Measurements from ENCODE around the gene DCK. TPM values are rescaled to one million over a fixed set of nuclear protein-coding genes. Genes with fewer than 3 reads are reported as not detected.

The DCK gene
- total RNA-seq, 1 experiment from 2014 or later, result 13.7 TPM

DNA sequence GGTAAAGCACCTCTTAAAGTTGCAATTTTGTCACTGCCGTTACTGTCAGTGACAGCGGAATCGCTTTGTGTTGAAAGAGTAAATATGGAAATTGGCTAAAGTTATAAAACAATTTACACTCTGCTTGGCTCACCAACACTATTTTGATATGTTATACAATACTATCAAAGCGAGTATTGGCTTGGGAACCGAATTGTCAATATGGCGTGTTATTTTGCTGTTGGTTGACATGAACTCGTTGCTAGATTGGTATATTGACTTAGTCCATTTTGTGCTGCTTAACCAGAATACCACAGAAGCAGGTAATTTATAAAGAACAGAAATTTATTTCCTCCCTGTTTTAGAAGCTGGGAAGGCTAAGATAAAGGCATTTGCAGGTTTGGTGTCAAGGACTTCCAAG lies 58.6 kb downstream of the DCK start:
- DNase-seq, result no peak
- Histone ChIP-seq H2BK15ac (ENCODE audit: low read depth, low read length) (no peak overlapping the region), H2AK5ac (ENCODE audit: insufficient read length, low read length) (no peak overlapping the region), H3K14ac (ENCODE audit: insufficient read depth, low read length) (no peak overlapping the region), H3K4ac (ENCODE audit: low read depth, low read length) (no peak overlapping the region), H3K56ac (ENCODE audit: insufficient read length, low read depth, low read length) (no peak overlapping the region), H3K4me1 (ENCODE audit: insufficient read depth, low read length) (no peaks in the 10 kb centered on the region), H4K5ac (ENCODE audit: insufficient read length, low read depth, low read length) (no peak overlapping the region), H2BK5ac (ENCODE audit: insufficient read length, low read length) (no peak overlapping the region), H4K91ac (ENCODE audit: insufficient read length, low read depth, low read length) (no peak overlapping the region), H4K8ac (replicated peaks; ENCODE audit: insufficient read length, low read depth, low read length) (no peak overlapping the region), H3K27ac (ENCODE audit: insufficient read length, low read depth, low read length) (no peak overlapping the region), H3K79me1 (ENCODE audit: insufficient read depth, low read depth, low read length, poor library complexity, severe bottlenecking) (no peaks in the 10 kb centered on the region), H3K79me2 (ENCODE audit: insufficient read depth, low read length) (no peaks in the 10 kb centered on the region), H4K20me1 (ENCODE audit: control insufficient read depth, insufficient read depth, insufficient read length) (no peaks in the 10 kb centered on the region), H3K27me3 (ENCODE audit: insufficient read depth, low read length) (no peaks in the 10 kb centered on the region), H3K18ac (ENCODE audit: insufficient read length, low read depth, low read length) (no peak overlapping the region), H3K9ac (ENCODE audit: extremely low read depth, insufficient read length, low read length) (no peak overlapping the region), H2BK120ac (ENCODE audit: low read depth, low read length, poor library complexity, severe bottlenecking) (no peak overlapping the region), H2AFZ (ENCODE audit: low read length) (no peak overlapping the region), H3T11ph (ENCODE audit: low read length) (no peak overlapping the region), H3K23me2 (ENCODE audit: insufficient read length, low read depth, low read length, poor library complexity, severe bottlenecking) (no peaks in the 10 kb centered on the region), H3K23ac (ENCODE audit: insufficient read length, low read depth, low read length) (no peak overlapping the region), H2BK12ac (ENCODE audit: insufficient read length, low read depth, low read length) (no peak overlapping the region), H2BK20ac (ENCODE audit: low read depth, low read length, poor library complexity, severe bottlenecking) (no peak overlapping the region), H3K9me3 (ENCODE audit: control insufficient read depth, low read depth, low read length) (no peaks in the 10 kb centered on the region), H3K4me2 (ENCODE audit: insufficient read depth, insufficient read length, low read length) (no peak overlapping the region)
- no peaks in the 10 kb centered on the region for H3K27me3 Mint-ChIP-seq (ENCODE audit: low read depth)
- no peak overlapping the region for H3K4me3 Mint-ChIP-seq
- H3K27ac Mint-ChIP-seq, result no peak overlapping the region
- no peaks in the 10 kb centered on the region for H3K4me1 Mint-ChIP-seq
- WGBS (ENCODE audit: extremely low coverage, insufficient read length, low lambda C conversion rate), result no CpG with 5 or more reads among the region's 7 CpGs
- H3K36me3 Mint-ChIP-seq (ENCODE audit: insufficient read depth in 1 of 3, low read depth in 3 of 3), result peaks cover 0 to 3% (median 0%) of the 10 kb centered on the region in 3 experiments; a peak in 1 of 7 replicates
- TF ChIP-seq, protein P1, sequence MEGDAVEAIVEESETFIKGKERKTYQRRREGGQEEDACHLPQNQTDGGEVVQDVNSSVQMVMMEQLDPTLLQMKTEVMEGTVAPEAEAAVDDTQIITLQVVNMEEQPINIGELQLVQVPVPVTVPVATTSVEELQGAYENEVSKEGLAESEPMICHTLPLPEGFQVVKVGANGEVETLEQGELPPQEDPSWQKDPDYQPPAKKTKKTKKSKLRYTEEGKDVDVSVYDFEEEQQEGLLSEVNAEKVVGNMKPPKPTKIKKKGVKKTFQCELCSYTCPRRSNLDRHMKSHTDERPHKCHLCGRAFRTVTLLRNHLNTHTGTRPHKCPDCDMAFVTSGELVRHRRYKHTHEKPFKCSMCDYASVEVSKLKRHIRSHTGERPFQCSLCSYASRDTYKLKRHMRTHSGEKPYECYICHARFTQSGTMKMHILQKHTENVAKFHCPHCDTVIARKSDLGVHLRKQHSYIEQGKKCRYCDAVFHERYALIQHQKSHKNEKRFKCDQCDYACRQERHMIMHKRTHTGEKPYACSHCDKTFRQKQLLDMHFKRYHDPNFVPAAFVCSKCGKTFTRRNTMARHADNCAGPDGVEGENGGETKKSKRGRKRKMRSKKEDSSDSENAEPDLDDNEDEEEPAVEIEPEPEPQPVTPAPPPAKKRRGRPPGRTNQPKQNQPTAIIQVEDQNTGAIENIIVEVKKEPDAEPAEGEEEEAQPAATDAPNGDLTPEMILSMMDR (conservative IDR thresholded peaks at IDR 0.05), result no peak
- peaks cover 6 to 11% of the 10 kb centered on the region in 2 experiments; a peak in 2 of 5 replicates for H3K9me3 Mint-ChIP-seq

All from H9 (cell line).